ENCODE data around the gene HPCAL4. TPM values are rescaled to one million over a fixed set of nuclear protein-coding genes. Genes with fewer than 3 reads are reported as not detected.

The HPCAL4 gene
- polyA plus RNA-seq, 1 donor = 0.96 TPM

Other genes starting within 250 kb of the HPCAL4 start
- gene BMP8A, start 199.8 kb downstream of the HPCAL4 start, polyA plus RNA-seq (ENCODE audit: insufficient read length) = 0.53 TPM
- gene PABPC4, start 114.6 kb downstream of the HPCAL4 start, polyA plus RNA-seq (ENCODE audit: insufficient read length) = 258 TPM
- gene HEYL, start 51.8 kb downstream of the HPCAL4 start, polyA plus RNA-seq (ENCODE audit: insufficient read length) = 20.6 TPM
- 1.00 TPM for gene NT5C1A, start 19.3 kb downstream of the HPCAL4 start, polyA plus RNA-seq (ENCODE audit: insufficient read length)
- gene PPIE, start 47.4 kb upstream of the HPCAL4 start, polyA plus RNA-seq (ENCODE audit: insufficient read length) = 63.5 TPM
- 0.85 TPM for gene OXCT2, start 79.9 kb upstream of the HPCAL4 start, polyA plus RNA-seq (ENCODE audit: insufficient read length)
- gene BMP8B, start 97.4 kb upstream of the HPCAL4 start, polyA plus RNA-seq (ENCODE audit: insufficient read length) = 2.0 TPM
- 51.3 TPM for gene TRIT1, start 192.1 kb upstream of the HPCAL4 start, polyA plus RNA-seq (ENCODE audit: insufficient read length)
- 7.1 TPM for gene MYCL, start 210.5 kb upstream of the HPCAL4 start, polyA plus RNA-seq (ENCODE audit: insufficient read length)

Measured in left kidney (tissue), 1 donor.